NCI-H1048 (cell line): ENCODE measurements around the gene RAD50.
"Not testable (repeated sequence)": the region's sequence is repeated elsewhere in the genome, so short reads cannot be mapped to it uniquely, and the experiment has no call there.

Experiments
- DNase-seq: peaks from one replicate; lab custom pipeline; 2025; lab: John Stamatoyannopoulos, UW

Gene RAD50

GRCh38 chr5:132675936-132676689 is 119.3 kb downstream of the RAD50 start:
- DNase-seq, result no peak

GRCh38 chr5:132677191-132677590 is 120.4 kb downstream of the RAD50 start:
- no peak for DNase-seq

GRCh38 chr5:132677682-132678400 is 121.1 kb downstream of the RAD50 start:
- DNase-seq, result no peak

GRCh38 chr5:132678735-132679134 is 122.0 kb downstream of the RAD50 start:
- no peak for DNase-seq

GRCh38 chr5:132679166-132679565 is 122.4 kb downstream of the RAD50 start:
- no peak for DNase-seq

- no peak for DNase-seq
These were observed 123.1 kb downstream of the RAD50 start for GRCh38 chr5:132679717-132680380.

- no peak for DNase-seq
These were observed 124.2 kb downstream of the RAD50 start for GRCh38 chr5:132680780-132681475.

- DNase-seq, result no peak
These were observed 124.7 kb downstream of the RAD50 start for GRCh38 chr5:132681476-132681831.

- no peak for DNase-seq
These were observed 125.2 kb downstream of the RAD50 start for GRCh38 chr5:132681983-132682382.

GRCh38 chr5:132684491-132684890 is 127.7 kb downstream of the RAD50 start:
- no peak for DNase-seq

- DNase-seq, result no peak
These were observed 128.3 kb downstream of the RAD50 start for GRCh38 chr5:132684922-132685720.

GRCh38 chr5:132686193-132686592 is 129.4 kb downstream of the RAD50 start:
- no peak for DNase-seq

- DNase-seq, result no peak
These were observed 131.2 kb downstream of the RAD50 start for GRCh38 chr5:132687995-132688394.

GRCh38 chr5:132688536-132689339 is 132.0 kb downstream of the RAD50 start:
- no peak for DNase-seq

GRCh38 chr5:132689513-132689912 is 132.7 kb downstream of the RAD50 start:
- no peak for DNase-seq

- no peak for DNase-seq
These were observed 133.4 kb downstream of the RAD50 start for GRCh38 chr5:132690156-132690555.

GRCh38 chr5:132691755-132692631 is 135.2 kb downstream of the RAD50 start:
- DNase-seq, result not testable (repeated sequence)

GRCh38 chr5:132692632-132692967 is 135.8 kb downstream of the RAD50 start:
- DNase-seq, result no peak
